Mucosa of gallbladder (tissue), 1 donor: ENCODE data around the gene BID. TPM values are rescaled to one million over a fixed set of nuclear protein-coding genes. Genes with fewer than 3 reads are reported as not detected.
A peak's percentile ranks its signal among the peaks of the same experiment; 100 is the strongest.
"Not testable (repeated sequence)": the region's sequence is repeated elsewhere in the genome, so short reads cannot be mapped to it uniquely, and the experiment has no call there.

Experiments used
- DNase-seq: peaks from one replicate; pipeline ENCODE4 v3.0.0-alpha.2; 2020; ENCODE audit warnings: low spot score
- total RNA-seq: library from RNA; stranded (reverse); gene quantifications from one replicate; pipeline ENCODE4 v1.2.1, GENCODE V29; 2021
- donor health status: DM: no; HTN: no; CAD: no.

BID gene
- total RNA-seq, 1 donor from 2014 or later: 27.1 TPM

DNA sequence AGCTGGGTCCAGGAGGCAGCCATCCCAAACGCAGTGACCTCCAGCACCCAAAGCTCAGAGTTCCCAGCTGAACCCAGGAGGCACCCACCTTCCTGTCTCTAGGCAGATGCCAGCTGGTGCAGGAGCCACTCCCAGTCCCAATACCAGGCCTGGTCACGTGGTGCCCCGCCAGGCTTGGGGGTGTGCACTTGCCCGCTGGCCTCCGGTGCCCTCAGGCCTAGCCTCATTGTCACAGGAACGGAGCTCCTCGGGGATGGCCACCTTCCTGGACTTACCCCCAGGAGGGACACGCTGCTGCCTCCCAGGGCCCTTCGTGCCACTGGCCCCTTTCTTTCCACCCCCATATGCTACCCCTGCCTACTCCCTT lies 4.6 kb downstream of the BID start:
- no peak for DNase-seq

DNA sequence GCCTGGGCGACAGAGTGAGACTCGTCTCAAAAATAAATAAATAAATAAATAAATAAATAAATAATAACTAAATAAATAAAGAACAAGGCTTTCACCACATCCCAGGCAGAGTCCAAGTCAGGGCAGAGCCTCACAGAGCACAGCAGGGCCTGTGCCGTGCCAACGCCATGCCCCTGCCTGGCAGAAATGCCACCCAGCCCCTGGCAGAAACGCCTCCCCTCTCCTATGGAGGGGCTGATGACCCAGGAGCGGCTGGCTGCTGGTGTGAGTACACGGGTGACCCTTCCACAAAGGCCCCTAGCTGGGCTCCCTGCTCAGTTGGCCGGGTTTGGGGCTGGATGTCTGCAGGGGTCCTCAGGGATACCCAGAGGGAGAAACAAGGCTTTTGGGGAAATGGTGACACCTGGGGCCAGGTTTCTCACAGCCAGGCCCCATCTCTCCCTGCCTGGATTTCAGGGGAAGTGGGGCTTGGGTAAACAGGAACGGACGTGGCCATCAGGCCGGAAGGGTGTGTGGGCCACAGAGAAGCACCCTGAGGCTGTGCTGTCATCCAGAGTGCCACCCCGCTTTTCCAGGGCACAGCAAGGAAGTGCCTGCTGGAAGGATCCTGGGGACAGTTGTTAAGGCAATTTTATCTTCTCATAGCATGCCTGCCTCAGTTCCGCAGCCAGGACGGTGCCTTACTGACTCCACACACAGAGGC lies 5.1 kb downstream of the BID start:
- DNase-seq: no peak

DNA sequence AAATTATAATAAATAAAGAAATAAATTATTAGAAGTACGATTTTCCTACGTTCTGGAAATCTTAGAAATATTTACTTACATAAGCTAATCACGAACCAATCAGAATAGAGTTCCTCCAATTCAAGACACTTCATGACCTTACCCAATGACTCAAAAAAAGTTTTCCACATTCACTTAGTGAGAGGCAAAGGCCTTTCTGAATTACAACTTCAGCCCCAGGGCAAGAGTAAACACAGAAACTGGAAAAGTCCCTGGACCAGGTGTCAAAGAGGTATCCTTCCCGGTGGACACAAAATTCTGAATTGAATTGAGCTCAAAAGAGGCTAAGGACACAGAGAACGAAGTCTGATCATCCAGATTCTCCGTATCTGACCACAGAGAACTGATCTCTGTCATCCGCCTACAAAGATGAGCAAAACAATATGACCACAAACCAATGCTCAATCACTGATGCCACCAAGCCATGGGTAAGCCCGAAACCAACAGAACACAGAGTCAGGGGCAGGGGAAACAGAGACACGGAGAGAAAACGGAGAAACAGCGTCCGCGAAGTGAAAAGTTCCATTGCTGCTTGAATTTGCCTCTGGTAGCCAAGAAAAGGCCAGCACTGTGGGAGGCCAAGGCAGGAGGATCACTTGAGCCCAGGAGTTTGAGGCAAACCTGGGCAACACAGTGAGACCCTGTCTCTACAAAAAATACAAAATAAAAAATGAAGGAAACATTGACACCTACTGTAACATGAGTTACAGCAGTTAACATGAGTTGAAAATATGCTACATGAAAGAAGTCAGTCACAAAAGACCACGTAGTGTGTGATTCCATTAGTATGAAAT lies 6.8 kb downstream of the BID start:
- DNase-seq: no peak

DNA sequence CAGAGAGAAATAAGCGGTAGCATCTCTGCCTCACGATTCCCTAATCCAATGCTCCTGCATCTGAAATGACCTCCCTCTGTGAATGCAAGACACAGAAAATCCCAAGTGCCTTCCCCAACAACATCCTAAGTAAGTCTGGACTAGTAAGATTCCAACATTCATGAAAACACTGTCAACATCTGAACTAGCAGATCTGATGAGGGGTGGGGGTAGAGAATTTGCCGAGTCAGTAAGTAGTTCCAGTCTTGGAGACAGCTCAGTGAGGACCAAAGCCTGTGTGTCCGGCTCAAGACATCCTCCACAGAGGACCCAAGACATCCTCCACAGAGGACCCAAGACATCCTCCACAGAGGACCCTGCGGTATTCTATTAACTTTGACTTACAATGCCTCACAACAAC lies 9.4 kb downstream of the BID start:
- not testable (repeated sequence) for DNase-seq

DNA sequence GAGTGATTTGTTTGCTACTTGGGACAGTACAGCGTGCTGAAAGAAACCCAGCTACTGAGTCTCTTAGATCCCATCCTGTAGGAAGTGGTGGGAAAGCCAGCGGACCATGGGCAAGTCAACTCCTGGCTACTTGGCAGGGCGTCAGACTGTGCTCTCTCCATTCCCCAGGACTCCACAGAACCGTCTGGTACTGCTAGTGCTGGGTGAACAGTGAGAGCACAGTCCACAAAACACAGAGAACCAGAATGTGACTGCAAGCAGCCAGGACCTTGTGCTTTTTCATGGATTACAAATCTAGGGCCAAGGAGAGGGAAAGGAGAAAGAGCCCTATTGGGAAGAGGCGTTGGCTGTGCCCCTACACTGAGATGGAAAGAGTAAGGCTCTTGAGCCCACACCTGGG lies 10.2 kb downstream of the BID start:
- DNase-seq: no peak

DNA sequence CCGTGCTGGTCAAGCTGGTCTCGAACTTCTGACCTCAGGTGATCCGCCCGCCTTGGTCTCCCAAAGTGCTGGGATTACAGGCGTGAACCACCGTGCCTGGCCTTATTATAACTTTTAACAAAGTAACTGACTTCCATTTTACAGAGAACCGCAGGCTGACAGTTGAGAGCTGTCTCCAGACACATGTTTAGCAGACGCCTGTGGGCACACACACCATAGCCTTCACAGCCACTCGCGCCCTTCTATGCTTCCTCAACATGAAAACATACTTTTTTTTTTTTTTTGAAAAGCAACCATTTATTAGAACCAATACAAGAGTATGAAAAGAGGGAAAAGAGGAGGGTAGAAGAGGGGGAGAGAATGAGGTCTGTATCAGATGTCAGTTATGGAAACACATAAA lies 10.8 kb downstream of the BID start:
- not testable (repeated sequence) for DNase-seq

DNA sequence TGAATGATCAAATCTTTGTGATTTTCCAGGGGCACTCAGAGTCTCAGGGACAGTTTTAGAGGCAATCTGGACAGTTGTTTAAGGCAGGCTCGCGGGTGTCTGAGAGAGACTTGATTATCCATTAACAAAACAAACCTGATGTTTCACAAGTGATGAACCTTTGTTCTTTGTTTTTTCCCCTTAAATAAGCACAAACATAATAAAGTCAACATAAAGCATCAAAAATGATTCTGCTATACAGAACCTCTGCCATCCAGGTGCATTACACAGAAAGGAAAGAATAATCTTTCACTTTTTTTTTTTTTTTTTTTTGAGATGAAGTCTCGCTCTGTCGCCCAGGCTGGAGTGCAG lies 13.2 kb downstream of the BID start:
- DNase-seq: no peak

DNA sequence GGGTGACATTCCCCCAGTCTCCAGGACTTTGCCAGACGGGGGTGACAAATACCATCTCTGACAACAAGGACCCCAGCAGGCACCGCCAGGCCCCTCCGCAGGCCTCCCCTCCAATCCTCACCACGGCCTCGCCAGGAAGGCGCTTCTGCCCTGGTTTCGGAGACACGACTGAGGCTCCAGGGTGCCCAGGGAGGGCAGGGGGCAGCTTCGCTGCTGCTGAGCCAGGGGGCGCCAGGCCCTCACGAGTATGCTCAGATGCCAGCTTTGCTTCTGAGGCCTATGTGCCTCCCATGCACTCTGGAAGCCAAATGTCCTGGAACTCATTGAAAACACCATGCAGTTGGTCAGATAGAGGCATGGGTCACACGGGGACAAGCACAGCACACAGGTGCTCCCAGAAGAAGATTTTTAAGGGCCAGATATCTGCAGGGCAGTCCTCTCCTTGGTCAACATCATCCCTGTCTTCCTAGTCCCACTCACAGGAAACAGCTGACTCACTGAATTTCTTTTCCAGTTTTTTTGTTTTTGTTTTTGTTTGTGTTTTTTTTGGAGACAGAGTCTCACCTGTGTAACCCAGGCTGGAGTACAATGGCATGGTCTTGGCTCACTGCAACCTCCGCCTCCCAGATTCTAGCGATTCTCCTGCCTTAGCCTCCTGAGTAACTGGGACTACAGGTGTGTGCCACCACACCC lies 19.9 kb downstream of the BID start:
- no peak for DNase-seq

DNA sequence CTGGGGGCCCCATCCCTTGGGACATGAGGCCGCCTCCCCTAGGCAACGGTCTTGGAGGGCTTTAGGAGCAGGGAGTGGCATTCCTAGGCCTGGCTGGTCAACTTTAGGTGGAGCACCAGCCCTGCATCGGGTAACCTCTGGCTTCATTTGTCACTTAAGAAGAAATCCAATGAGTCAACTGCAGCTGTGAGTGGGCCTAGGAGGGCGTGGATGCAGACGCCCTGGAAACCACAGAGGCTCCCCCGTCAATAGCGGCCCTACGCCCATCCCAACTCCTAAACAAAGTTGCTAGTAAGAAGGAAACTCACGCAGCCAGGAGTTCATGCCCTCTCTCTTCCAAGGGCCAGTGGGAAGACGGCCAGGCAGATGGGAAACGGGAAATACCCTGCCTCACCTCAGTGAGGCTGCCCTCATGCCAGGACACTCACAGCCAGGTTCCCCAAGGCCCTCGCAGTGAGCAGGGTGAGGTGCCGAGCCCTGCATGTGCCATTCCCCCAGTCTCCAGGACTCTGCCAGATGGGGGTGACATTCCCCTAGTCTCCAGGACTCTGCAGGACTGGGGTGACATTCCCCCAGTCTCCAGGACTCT lies 20.8 kb downstream of the BID start:
- no peak for DNase-seq

DNA sequence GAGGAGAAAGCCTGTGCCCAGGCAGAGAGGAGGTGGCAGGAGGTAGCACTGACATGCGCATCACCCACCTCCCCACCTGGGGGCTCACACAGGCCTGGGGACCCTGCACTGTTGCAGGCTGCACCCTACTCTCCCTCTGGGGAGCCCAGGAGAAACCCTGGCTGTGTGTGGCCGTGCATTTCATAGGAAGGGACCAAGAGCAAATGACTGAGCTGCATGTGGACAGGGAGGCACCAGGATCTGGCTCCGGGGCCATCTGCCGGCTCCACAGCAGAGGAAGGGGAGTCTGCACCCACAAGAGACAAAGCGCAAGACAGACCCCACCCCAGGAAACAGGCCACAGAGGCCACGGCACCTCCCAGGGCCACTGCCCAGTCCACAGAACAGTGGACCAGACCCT lies 22.7 kb downstream of the BID start:
- DNase-seq: no peak

DNA sequence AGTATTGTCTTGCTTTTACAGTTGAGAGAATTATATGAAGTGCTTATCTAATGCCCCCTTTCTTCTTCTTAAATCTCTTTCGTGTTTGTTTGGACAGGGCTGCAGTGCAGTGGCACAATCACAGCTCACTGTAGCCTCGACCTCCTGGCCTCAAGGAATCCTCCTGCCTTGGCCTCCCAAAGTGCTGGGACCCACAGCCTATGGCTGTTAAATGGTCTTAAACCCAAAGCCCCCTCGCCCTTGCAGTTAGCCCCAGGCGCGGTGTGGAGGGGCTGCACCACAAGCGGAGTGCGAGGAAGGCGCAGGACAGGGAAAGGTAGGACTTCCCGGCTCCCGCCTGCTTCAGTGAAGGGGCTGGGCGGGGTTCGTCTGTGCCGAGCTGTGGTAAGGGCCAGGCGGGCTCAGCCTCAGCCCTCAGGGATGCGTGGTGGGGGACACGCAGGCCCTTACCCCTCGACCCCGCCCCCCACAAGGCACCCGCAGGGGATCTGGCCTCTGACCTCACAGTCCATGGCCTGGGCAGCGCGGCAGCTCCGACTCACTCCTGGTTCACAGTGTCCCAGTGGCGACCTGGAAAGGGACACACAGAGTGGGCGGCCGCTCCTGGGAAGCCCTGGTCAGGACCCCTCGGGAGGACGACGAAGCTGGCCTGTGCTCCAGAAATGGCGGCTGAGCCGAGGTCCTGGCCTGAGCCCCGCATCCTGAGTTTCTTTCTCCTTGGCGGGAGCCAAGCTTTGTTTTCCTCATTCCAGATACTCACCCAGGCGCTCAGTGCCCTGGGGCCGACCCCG lies 24.5 kb downstream of the BID start:
- DNase-seq: no peak

DNA sequence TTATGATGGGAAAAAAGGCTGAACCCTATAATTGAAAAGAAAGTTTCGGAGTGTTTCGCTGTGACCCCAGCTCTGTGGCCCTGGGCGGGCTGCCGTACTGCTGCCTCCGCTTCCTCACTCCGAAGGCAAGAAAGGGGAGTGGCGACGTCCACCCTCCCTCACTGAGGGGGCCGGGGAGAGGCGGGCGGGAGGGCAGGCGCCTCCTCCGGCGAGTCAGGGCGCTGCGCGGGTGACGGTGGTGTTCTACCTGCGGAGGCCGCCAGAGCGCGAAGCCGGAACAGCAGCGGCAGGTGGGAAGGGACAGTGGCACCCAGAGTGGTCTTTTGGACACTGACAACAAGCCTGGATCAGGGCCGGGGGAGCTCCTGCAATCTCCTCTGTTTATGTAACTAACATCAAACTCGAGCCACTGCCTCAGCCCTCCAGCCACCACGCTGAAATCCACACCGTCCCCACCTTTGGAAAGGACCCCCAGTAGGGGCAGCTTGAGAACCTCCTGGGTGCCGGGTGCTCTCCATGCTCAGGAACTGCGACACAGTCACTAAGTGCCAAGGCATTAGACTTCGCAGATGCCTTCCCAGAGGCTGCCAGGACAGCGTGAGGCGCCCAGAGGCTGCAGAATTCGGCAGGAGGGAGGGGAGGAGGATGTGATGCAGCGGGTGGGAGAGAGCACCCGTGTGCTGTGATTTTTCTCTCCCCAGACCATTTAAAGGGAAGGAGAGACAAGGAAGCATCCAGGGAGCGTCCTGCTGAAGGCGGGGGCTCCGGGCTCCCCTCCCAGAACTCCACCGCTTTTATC lies 25.5 kb downstream of the BID start:
- no peak for DNase-seq

DNA sequence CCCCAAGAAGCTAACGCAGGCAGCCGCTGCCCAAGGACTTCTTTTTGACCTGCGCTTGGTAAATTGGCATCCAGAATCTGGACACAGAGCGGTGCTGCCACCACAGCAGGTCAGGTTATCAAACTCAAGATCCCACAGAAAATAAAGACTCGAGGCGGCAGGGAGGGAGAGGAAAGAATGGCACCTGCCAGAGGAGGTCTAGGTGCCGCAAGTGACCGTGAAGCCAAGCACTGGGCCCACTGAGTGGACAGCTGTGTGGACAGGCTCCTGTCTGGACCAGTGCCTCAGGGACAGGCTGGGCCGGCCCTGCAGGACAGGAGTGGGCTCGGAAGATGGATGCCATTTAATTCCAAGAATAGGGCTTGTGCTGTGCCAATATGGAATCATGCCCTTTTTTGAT lies 27.4 kb downstream of the BID start:
- DNase-seq: no peak

DNA sequence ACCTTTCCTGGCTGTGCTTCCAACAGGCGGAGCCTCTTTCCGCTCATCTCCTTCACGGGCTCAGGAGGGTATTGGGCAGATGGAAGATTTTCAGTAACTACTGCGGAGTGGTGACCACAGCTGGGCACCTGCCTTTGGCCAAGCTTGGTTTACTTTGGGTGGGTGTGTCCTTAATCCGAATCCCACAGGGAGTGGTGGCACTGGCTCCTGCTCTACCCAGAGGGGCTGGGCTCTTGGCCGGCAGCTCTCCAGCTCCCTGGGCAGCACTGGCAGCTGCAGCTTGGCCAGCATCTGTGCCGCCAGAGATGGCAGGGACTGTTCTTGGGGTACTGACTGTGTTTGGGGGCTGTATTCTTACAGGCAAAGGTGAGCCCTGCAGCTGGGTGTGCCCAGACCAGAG lies 29.8 kb downstream of the BID start:
- no peak for DNase-seq

DNA sequence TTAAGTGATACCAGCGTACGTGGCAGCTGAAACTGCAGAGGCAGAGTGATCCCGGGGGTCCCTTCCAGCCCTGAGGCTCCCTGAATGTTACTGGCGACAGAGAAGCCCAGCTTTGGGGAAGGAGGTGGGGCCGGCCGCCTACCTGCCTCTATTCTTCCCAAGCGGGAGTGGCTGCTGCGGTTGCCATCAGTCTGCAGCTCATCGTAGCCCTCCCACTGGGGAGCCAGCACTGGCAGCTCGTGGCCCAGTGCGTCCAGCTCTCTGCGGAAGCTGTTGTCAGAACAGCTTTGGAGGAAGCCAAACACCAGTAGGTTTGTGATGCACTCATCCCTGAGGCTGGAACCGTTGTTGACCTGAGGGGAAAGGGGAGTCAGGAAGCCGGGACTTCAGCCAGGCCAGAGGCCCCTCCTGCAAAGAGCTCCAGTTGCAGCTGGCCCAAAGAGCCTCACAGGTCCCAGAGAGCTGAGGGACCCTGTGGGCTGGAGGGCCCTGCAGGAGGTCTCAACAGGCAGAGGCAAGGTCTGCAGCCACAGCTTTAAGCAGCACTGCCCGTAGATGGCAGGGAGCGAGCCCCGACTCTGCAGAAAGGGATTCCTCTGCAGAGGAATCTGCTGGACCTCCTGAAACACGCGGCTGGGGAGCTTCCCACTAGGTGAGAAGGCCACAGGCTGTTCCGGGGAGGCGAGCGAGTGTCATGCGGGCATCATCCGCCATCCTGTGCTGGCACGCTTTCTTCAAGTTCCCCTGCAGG lies 30.4 kb downstream of the BID start:
- no peak for DNase-seq

DNA sequence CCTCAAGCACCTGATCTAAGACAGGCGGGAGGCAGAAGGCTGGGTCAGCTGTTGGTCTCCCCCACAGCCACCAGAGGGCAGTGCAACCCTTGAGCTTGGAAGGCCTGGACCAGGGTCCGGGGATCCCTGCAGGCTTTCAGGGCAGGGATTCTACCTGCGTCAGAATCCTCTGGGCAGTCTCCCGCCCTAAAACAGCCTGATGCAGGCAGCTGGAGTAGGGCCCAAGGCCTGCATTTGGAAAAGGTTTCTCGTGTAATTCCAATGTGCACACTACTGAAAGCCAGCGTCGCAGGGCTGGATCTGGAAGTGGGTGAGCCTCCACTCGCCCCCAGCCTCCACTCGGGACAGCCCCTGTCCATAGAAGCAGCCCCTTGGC lies 31.8 kb downstream of the BID start:
- DNase-seq: peak; percentile 41

DNA sequence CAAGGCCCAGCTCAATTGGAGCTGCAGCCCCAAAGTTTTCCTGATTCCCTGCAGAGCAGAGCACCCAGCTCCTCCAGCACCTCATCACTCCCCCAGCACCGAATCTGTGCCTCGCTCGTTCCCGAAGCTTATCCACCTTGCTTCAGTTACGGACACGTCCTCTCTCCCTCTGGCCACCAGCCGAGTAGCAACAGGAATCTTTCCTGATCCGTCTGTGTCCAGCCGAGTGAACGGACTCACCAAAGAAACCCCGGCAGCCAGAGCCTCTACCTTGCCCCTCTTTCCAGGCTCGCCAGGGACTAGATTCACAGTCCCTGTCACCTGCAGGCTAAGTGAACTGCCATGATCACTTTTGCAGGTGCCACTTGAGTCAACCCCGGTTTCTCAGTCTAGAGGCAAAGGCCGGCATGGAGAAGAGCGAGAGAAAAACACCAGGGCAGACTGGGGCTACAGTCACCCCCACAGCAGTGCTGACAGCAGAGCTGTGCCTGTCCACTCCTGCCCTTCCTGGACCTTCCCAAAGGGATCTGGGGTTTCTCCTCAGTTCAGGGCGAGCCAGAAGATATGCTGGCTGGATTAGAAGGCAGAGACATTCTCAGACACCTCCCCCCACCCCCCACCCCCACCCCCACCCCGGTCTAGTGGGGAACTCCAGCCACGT lies 32.3 kb downstream of the BID start:
- no peak for DNase-seq

DNA sequence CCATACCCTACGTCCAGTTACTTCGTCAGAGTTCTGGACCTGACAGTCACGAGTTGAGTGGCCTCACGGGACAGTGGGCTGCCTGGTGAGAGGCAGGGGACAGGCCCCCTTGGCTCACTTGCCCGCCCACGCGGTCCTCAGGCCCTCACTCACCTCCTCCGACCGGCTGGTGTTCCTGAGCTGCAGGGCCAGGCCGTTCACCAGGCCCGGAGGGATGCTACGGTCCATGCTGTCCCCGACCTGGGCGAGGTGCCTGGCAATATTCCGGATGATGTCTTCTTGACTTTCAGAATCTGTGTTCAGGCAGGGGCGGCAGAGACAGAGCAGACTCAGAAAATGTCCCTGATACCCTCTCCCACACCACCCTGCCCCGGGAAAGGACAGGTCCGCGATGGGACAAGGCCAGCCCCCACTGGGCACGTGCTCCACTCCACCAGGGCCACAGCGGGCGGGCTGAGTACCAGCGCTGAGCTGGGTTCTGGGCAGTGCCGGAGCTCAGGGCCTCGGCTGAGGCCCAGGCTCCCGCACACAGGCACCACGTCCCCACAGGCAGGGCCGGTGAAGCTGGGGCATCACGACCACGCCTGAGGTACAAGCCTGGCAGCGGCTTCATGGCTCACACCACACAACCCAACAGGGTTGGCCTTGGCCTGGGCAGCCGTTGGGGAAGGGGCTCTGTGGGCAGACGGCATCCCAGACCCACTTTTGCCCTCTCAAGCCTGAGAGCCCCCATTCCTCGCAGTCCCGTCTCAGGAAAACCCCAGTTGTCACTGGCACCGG lies 34.9 kb downstream of the BID start:
- no peak for DNase-seq
